H1 (cell line): Measurements from ENCODE around the gene UGT1A7.

Source experiments
- CTCF ChIP-seq, 3 experiments: IDR thresholded peaks; 1 replicate in 2 of 3; 2 replicates in 1 of 3; pipeline versions ENCODE4 v1.5.1 to v1.6.1; 2011; ENCODE audit warnings: low read length in 3 of 3, mild to moderate bottlenecking in 3 of 3, inconsistent platforms in 2 of 3, low read depth in 1 of 3, moderate library complexity in 1 of 3; ENCODE audit not compliant: insufficient read depth in 1 of 3; ENCODE audit errors: control extremely low read depth in 1 of 3
- POLR2A ChIP-seq, 2 experiments: IDR thresholded peaks; 1 replicate in 1 of 2; 2 replicates in 1 of 2; pipeline ENCODE4 v1.6.1; 2011; ENCODE audit warnings: low read depth in 2 of 2, low read length in 2 of 2, mild to moderate bottlenecking in 2 of 2; ENCODE audit errors: control extremely low read depth in 1 of 2
- RFX5 ChIP-seq: IDR thresholded peaks from 2 replicates; pipeline ENCODE4 v1.6.1; 2011; ENCODE audit warnings: low read depth, low read length, improper control_type of control experiment, borderline replicate concordance

GRCh38 chr2:233814056-233814835, 132.5 kb downstream of the UGT1A7 start:
- TF ChIP-seq CTCF (IDR thresholded peaks at IDR 0.05; ENCODE audit: control extremely low read depth in 1 of 3, insufficient read depth in 1 of 3, low read depth in 1 of 3, low read length in 3 of 3) = no peak
- TF ChIP-seq POLR2A (IDR thresholded peaks at IDR 0.05; ENCODE audit: control extremely low read depth in 1 of 2, low read depth in 2 of 2, low read length in 2 of 2) = no peak
- TF ChIP-seq RFX5 = no peak
